D721Med (cell line): ENCODE measurements around the gene ZC3H12D.

ENCODE experiments used
- DNase-seq: peaks from one replicate; pipeline ENCODE4 v3.0.0; 2011; ENCODE audit warnings: low spot score; ENCODE audit not compliant: insufficient read length
- FAIRE-seq: peaks from 2 replicates; lab custom pipeline; 2011; peaks lifted over from hg19 to GRCh38; lab: Jason Lieb, UNC
- TF ChIP-seq, protein P1 (sequence below): IDR thresholded peaks from 2 replicates; pipeline ENCODE4 v1.5.1; 2012; ENCODE audit warnings: mild to moderate bottlenecking, control low read depth; ENCODE audit not compliant: insufficient read depth; ENCODE audit errors: missing control alignments

The ZC3H12D gene

DNA sequence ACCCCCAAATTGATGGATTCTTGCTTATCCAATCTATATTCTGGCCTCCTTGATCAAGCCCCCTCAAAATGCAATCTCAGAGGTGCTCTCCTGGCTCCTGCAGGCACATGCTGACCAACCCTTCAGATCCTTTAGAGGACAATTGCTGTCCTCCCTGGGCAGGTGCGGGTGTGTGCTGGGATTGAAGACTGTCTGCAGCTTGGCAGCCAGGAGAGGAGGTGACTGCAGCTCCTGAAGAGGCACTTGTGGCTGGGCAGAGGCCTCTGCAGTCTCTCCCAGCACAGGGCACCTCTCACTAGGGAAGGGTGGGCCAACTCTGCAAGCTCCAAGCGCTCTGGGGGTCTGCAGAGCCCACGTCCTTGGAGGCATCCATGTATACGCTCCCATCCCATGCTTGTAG is 56.2 kb downstream of the ZC3H12D start:
- DNase-seq (no peak), FAIRE-seq (no peak)
- TF ChIP-seq, protein P1, sequence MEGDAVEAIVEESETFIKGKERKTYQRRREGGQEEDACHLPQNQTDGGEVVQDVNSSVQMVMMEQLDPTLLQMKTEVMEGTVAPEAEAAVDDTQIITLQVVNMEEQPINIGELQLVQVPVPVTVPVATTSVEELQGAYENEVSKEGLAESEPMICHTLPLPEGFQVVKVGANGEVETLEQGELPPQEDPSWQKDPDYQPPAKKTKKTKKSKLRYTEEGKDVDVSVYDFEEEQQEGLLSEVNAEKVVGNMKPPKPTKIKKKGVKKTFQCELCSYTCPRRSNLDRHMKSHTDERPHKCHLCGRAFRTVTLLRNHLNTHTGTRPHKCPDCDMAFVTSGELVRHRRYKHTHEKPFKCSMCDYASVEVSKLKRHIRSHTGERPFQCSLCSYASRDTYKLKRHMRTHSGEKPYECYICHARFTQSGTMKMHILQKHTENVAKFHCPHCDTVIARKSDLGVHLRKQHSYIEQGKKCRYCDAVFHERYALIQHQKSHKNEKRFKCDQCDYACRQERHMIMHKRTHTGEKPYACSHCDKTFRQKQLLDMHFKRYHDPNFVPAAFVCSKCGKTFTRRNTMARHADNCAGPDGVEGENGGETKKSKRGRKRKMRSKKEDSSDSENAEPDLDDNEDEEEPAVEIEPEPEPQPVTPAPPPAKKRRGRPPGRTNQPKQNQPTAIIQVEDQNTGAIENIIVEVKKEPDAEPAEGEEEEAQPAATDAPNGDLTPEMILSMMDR: no peak

DNA sequence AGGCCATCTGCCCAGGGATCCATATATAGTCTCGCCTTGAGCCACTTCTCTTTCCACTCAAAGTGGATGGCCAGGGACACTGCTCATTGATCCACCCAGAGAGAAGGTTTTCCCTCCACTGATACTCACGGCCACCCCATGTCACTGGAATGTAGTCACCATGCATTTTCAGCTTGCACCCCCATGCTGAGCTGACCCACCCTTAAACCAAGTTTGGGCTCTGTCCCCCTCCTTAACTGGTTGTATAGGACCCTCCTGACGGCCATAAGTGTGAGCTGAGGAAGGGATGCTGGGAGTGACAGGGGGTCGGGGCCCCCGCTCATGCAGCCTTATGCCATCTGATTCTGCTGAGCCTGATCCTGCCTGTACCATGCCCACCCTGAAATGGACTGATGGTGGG is 59.1 kb downstream of the ZC3H12D start:
- FAIRE-seq (no peak), DNase-seq (no peak)
- TF ChIP-seq, protein P1: no peak

DNA sequence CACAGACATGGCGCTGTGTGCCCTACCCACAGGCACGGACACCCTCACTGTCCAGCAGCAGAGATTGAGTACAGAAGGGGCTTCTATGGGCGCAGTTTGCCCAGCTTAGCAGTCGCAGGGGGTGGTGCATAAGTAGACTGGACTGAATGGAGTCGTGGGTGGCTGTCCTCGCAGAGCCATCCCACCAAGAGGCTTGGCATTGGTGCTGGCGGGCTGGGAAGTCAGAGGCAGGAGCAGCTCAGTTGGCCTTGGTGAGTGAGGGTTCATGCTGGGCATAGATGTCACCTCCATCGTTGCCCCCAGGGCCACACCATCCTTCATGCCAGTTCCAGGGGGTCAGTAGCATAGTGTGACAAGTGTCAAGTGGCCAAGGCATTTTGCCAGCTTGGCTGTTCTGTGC is 59.6 kb downstream of the ZC3H12D start:
- DNase-seq (no peak), FAIRE-seq (no peak)
- TF ChIP-seq, protein P1: no peak

DNA sequence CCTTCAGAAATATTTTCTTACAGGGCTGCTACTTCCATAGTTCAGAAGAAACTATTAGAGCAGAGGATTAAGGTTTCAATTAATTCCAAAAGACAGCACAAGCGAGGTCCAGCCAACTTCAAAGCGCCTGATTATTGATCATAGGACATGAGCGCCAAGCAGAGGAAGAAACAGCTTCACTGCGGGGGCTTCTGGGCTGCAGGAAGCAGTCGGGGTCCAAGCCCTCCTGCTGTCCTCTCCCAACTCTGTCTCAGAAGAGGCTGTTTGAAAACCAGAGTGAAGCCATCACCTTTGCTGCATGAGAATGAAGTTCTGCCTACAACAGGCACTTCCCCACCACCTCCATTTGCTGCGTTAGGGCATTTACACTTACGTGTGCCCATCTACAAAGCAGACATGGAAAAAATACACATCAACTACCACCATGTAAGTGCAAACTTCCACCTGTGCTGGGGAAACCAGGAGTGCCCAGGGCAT is 60.8 kb downstream of the ZC3H12D start:
- no peak for FAIRE-seq
- TF ChIP-seq, protein P1: no peak
- DNase-seq: no peak

DNA sequence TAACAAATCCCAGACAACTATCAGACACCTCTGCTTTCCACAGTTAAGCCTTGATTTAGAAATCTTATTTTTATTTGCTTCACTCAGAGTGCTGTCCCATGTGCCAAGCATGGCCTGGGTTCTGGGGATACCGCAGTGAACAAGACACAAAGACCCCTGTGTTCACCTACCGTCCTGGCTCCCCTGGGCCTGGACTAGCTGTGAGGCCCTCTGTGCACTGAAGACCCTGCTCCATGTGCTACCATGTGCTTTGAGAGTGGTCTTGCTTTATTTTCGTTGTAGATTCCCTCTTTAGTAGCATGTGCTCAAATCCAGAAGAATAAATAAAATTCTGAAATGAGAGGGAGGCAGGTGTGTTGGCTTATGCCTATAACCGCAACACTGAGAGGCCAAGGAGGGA is 62.2 kb downstream of the ZC3H12D start:
- TF ChIP-seq, protein P1: no peak
- FAIRE-seq (no peak), DNase-seq (no peak)

DNA sequence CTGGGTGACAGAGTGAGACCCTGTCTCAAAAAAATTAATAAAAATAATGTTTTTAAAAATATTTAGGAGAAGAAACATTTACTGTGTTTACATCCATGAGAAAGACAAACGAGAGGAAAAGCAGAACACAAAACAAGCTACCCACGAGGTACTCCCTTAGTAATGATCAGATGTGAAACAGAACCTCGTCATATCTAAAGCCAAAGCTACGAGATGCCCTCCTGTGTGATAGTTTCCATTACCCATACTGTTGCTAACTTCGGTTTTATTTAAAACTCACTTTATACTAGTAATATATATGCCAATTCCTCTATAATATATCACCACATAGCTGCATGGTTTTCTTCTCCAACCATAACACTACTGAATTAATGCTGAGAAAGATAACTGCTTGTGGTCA is 63.7 kb downstream of the ZC3H12D start:
- FAIRE-seq (no peak), DNase-seq (no peak)
- TF ChIP-seq, protein P1: no peak

DNA sequence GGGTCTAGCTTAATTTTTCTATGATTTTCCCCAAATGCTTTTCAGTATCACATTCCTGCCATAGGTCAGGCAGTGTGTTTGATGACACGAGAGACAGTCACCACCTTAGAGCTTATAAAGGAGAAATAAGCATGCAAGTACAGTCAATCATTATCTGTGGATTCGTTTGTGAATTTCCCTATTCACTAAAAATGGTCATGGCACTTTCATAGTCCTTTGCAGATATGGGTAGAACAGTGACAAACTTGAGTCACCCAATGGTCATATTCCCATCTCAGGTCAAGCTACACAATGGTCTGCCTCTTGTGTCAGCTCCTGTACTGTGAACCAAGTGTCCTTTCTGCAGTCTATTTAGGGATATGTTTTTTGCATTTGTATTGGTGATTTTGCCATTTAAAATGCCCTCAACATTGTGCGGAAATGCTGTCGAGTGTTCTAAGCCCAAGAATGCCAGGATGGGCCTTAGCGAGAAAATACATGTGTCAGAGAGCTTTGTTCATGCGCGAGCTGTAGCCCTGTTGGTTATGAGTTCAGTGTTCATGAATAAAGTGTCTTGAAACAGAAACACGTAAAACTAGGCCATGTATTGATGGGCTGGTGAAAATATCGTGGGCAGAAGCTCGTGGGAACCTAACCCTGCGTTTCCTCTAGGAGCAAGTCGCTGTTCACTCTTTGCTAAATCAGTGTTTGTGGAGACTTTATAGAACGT is 65.0 kb downstream of the ZC3H12D start:
- FAIRE-seq: no peak
- TF ChIP-seq, protein P1: no peak
- no peak for DNase-seq
